Measurements from ENCODE around the gene ARHGEF16.

- TF ChIP-seq EZH2 (IDR thresholded peaks at IDR 0.05; ENCODE audit: insufficient read depth, poor library complexity, severe bottlenecking) (no peak), EZH2phosphoT487 (IDR thresholded peaks at IDR 0.05; ENCODE audit: insufficient read depth, low read depth) (no peak)
Measured at GRCh38 chr1:3474421-3474820, 20.0 kb downstream of the ARHGEF16 start.

Measured in GM23248 (cell line).